GM15510 (cell line): ENCODE results near the gene SLC49A4.

Source experiments
- POLR2A ChIP-seq: IDR thresholded peaks from 3 replicates; pipeline ENCODE4 v1.6.1; 2011; ENCODE audit warnings: borderline replicate concordance; ENCODE audit not compliant: insufficient read length; ENCODE audit errors: extremely low read depth

Gene SLC49A4

GRCh38 chr3:122919291-122919610 is 124.4 kb downstream of the SLC49A4 start:
- no peak for TF ChIP-seq POLR2A

DNA sequence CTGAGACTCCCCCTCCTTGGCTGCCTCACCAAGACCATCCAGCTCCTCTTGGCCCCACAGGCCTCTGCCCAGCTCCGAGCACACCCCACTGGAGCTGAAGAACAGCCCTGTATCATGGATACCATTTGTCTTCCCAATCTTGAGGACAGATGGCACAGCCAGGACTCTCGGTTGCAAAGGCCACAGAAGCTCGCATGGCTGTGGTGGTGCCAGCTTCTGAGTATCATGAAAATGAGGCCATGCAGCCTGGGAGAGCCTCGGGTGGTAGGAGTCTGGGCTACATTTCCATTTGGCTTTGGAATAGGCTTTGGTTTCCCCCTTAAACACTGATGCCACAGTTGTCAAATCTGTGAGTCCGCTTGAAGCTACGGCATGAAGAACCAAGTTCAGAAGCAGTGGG is 126.1 kb downstream of the SLC49A4 start:
- no peak for TF ChIP-seq POLR2A

DNA sequence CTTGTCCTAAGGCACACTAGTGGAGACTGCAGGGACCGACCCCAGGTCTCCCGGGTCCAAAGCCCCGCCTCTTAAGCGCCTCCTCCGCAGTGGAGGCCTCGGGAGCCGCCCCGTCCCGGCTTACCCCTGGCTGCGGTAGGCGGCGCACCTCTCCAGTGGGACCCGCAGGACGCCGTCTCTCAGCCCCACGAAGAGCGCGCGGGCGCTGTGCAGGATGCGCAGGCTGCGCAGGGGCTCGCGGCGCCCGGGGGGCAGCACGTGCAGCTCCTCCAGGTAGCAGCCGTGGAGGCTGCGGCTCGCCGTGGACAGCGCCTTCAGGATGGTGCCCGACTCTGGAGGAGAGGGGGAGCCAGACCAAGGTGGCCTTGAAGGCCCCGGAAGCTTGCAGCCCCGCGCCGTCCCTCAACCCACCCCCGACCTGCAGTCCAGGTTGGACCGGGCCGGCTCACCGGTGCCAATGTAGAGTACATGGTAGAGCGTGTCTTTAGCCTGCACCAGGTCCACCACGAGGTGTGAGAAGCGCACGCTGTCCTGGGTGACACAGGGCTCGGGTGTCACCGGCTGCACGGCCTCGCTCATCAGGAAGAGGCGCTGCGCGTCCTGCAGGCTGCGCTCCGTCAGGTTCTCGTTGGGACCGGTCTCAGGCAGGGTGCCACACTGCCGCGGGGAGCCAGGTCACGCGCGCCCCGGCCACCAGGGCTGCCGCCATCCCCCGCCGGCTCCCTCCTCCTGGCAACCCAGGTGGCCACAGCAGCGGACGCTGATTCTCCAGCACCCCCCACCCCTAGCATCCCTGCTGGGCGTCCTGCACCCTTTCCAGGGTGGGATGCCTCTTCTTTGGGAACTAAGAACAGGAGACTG is 127.2 kb downstream of the SLC49A4 start:
- TF ChIP-seq POLR2A: no peak

- no peak for TF ChIP-seq POLR2A
Observed at GRCh38 chr3:122923611-122924010, 128.7 kb downstream of the SLC49A4 start.

- no peak for TF ChIP-seq POLR2A
Observed at GRCh38 chr3:122924056-122924455, 129.2 kb downstream of the SLC49A4 start.

DNA sequence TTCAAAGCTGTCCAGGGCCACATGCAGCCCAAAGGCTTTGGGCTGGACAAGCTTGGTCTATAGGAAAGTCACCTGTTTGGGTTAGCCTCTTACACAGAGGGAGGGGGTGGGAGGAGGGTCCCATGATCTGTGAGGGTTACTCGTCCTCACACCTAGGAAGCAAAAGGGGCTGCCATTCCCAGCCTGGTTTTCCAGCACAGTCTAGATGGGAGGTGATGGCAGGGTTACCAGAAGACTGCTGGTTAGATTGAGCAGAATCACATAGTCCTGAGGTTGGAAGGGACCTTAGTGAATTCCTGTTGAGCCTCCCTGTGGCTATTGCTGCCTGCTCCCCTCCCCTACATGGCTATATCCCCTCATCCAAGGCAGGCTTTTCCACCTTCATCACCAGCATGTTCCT is 130.9 kb downstream of the SLC49A4 start:
- TF ChIP-seq POLR2A: no peak

DNA sequence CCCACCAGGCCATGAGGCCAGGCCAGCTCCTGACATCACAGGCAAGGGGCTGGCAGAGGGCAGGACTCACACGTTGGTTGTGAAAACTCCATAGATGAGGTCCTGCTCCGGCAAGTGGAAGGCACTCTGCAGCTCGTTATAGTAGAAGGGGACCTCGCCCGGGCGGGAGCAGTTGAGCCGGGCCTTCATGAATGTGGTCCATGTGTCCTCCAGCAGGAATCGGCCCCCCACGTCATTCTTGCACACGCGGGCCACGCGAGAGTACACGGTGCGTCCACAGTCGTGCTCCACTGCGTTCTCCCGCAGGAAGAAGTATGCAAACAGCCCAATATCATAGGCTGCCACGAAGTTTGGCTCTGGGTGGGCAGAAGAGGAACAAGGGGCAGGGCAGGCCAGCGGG is 131.5 kb downstream of the SLC49A4 start:
- no peak for TF ChIP-seq POLR2A

DNA sequence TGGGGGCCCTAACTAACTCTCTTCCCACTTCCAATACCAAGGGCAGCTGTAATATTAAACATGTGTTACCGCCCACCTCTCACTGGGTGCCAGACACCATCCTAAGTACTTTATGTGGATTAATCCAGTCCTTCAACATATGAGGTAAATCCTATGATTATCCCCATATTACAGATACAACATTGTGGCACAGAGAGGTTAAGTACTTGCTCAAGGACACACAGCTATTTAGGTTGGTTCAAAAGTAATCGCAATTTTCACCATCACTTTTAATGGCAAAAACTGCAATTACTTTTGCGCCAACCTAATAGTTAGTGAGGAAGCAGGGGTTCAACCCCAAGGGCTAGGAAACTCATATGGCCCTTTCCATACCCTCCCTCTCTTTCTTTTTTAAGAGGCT is 131.9 kb downstream of the SLC49A4 start:
- TF ChIP-seq POLR2A: no peak

DNA sequence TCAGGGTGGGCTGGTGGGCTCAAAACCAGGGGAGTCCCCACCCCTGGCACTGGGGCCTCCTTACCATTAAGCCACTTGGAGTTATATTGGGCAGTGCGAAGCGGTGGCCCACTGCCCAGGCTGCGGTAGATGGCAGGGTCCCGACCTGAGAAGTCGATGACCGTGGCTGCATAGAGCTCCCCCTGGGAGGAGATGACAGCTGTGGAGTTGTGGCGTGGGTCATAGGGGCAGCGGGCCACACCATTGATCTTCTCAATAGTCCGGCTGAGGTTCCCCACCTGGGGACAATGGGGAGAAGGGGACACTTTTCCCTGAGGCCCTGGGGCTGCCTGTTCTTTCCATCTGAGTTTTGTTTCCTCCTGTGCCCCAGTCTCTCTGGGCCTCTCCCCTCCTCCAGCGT is 132.9 kb downstream of the SLC49A4 start:
- no peak for TF ChIP-seq POLR2A

- no peak for TF ChIP-seq POLR2A
Observed at GRCh38 chr3:122928396-122929187, 133.7 kb downstream of the SLC49A4 start.

DNA sequence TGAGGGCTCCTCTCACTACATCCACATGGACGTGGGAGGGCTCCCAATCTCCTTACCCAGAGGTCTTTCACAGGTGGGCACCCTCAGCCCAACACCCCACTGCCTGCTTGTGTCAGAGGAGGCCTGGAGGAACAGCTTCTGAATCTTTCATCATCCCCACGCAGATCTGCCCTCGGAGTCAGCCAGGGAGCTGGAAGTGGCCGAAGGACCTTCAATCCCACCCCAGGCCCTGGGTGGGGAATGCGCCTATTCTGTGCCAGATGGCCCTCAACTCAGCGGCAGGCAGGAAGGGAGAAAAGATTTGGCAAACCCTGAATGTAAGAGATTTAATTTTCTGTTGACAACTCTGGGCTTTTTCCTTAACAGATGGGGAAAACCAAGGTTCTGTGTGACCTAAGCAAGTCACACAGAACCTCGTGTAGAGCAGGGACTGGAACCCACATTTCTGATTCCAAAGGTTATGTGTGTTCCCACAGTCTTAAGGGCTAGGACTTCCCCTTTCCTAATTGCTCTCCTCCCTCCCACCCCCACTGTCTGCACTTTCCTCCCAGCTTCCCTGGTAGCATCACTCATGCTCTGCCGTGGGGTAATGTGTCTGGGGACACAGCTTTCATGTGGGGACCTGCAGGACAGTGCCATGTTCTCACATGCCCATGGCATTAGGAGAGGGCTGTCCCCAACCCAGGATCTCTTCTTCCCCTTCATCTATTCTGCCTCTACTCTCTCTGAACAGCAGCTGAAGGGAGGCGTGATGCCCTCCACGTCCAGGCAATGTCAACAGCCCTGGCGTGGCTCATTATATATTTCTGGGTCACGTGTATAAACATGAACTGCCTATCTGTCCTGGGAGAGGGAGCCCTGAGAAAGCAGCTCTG is 134.6 kb downstream of the SLC49A4 start:
- TF ChIP-seq POLR2A: no peak

DNA sequence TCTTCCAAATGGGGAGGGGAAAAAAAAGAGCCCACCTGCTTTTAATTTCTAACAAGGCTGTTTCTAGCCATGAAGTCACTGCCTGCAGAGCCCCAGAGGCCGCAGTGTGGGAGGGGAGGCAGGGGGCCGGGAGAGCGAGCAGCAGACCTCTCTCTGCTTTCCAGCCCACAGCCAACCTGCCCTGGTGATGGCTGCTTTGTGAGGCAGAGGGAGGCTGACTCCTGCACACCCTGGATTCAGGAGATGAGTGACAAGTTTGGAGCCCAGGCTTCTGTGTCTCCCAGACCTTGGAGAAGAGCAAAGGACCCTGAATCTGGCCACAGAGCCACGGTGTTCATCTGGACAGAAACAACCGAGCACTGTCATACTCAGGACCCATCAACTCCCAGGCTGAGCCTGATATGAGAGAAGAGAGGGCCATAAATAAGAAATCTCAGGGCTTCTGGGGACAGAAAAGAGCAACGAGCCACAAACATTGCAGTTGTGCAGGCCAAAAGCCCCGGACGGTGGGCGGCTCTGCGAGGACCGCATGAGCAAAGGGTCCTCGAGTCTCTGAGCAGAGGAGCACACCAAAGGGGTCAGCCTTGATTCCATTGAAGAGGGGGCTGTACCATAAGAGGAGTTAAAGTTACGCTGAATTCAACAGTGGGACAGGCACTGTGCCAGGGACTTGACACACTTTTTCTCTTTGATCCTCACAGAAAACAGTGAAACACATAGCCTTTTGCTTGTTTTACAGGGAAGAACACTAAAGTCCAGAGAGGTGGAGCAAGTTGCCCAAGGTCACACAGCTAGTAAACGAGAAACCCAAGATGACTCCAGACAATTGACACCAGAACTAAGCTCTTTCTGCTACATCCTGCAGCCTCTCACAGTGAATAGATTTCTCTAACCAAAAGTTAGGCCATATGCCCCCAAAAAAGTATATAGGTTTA is 135.5 kb downstream of the SLC49A4 start:
- TF ChIP-seq POLR2A: no peak
